ENCODE measurements around the gene ZNF140.

The ZNF140 gene

DNA sequence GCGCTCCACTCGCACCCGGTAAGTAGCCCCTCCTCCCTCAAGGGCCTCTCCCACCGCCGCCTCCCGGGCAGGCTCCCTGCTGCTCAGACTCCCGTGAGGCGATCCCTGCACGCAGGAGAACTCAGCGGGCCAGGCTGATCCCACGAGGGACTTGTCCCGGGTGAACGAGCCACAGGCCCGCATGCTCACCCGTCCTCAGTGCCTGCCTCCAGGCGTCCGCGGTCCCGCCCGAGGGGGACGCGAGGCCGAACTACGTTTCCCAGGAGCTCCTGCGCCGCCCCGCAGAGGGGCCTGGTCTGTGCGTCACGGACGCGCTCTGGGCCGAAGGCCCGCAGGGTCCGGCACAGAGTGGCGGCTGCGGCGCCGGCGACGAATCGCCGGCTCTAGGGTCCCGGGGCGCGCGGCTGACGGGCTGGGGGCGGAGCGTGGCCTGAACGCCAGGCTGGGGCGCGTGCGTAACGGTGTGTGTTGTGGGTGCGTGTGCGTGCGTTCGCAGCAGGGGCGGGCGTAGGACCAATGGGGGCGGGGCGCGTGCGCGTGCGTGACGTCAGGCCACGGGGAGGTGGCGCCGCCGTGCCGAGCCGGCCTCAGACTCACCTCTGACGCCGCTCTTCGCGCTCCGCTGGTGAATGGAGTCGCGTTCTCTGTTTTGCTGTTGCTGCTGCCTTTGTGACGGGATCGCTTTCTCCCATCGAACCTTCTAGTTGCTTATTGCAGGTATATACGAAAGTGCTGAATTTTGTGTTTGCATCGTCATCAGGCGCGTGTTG lies 49.5 kb downstream of the ZNF140 start, which contains the start of the genes ZNF10 and ZNF891:
Gene ZNF10, plus strand, starts transcription at position 590 of the 770 bp plus-strand sequence. CDS start 13,866 bp downstream, outside the sequence.
Gene ZNF891, minus strand, starts transcription at position 237 of the 770 bp plus-strand sequence. CDS start 8,356 bp downstream, outside the sequence.
- Histone ChIP-seq H3K27me3 (replicated peaks; ENCODE audit: control insufficient read depth, insufficient read depth, low read length, poor library complexity, severe bottlenecking) (no peaks in the 10 kb centered on the region), H3K4me1 (ENCODE audit: control insufficient read depth, insufficient read depth, low read length, poor library complexity, severe bottlenecking) (peaks cover 5% of the 10 kb centered on the region), H3K4me3 (ENCODE audit: insufficient read depth, low read depth, low read length, poor library complexity, severe bottlenecking) (peak within 1 kb of the TSS; percentile 67), H3K27ac (ENCODE audit: insufficient read depth, low read length, poor library complexity, severe bottlenecking) (peak within 1 kb of the TSS; percentile 99), H3K9me3 (ENCODE audit: control insufficient read depth, low read length) (peaks cover 47% of the 10 kb centered on the region), H3K36me3 (ENCODE audit: control insufficient read depth, insufficient read depth, low read length) (peaks cover 20% of the 10 kb centered on the region)
- DNase-seq = peak; percentile 90 to 93 (median 91)

DNA sequence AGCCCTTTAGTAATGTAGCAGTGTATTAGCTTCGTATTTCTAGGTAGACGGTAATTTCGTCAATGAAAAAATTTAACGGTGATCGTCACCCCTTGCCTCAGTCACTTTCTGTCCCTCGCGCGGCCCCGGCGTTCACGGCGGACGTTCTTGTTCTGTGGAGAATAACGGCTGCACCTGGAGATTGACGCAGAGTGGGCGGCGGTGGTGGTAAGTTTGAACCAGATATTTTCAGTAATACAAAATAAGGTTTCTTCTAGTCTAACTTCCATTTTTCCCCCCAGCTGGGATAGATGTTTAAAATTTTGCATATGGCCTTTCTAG lies 50.0 kb downstream of the ZNF140 start:
- Histone ChIP-seq H3K4me3 (ENCODE audit: insufficient read depth, low read depth, low read length, poor library complexity, severe bottlenecking) (peak overlapping the region; percentile 67), H3K27me3 (replicated peaks; ENCODE audit: control insufficient read depth, insufficient read depth, low read length, poor library complexity, severe bottlenecking) (no peaks in the 10 kb centered on the region), H3K4me1 (ENCODE audit: control insufficient read depth, insufficient read depth, low read length, poor library complexity, severe bottlenecking) (peaks cover 5% of the 10 kb centered on the region), H3K36me3 (ENCODE audit: control insufficient read depth, insufficient read depth, low read length) (peaks cover 20% of the 10 kb centered on the region), H3K9me3 (ENCODE audit: control insufficient read depth, low read length) (peaks cover 46% of the 10 kb centered on the region), H3K27ac (ENCODE audit: insufficient read depth, low read length, poor library complexity, severe bottlenecking) (peak overlapping the region; percentile 99)
- DNase-seq = no peak

DNA sequence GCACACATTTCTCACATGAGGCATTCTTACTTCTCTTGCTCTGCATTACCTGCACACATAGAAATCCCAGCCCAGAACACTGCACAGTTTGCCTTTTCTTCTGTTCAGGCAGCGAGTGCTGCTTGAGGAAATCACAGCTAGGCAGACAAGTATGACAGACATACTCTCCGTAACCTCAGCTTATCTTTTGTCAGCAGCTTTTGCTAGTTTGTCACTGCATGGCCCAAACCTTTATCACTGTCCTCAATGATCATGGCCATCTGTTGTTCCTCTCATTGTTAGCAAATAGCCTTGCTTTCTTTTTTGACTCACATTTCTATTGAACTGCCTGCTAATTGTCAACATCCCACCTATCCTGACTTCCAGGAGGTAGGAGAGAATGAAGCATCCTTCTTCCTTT lies 55.0 kb downstream of the ZNF140 start:
- H3K4me3 ChIP-seq (ENCODE audit: insufficient read depth, low read depth, low read length, poor library complexity, severe bottlenecking) = no peak overlapping the region
- no peak for DNase-seq
- H3K27me3 ChIP-seq (replicated peaks; ENCODE audit: control insufficient read depth, insufficient read depth, low read length, poor library complexity, severe bottlenecking) = no peaks in the 10 kb centered on the region
- peaks cover 32% of the 10 kb centered on the region for H3K9me3 ChIP-seq (ENCODE audit: control insufficient read depth, low read length)
- peaks cover 2% of the 10 kb centered on the region for H3K4me1 ChIP-seq (ENCODE audit: control insufficient read depth, insufficient read depth, low read length, poor library complexity, severe bottlenecking)
- H3K36me3 ChIP-seq (ENCODE audit: control insufficient read depth, insufficient read depth, low read length) = peaks cover 39% of the 10 kb centered on the region
- H3K27ac ChIP-seq (ENCODE audit: insufficient read depth, low read length, poor library complexity, severe bottlenecking) = no peak overlapping the region

GRCh38 chr12:133145981-133146380 lies 65.3 kb downstream of the ZNF140 start:
- Histone ChIP-seq H3K27ac (ENCODE audit: insufficient read depth, low read length, poor library complexity, severe bottlenecking) (no peak overlapping the region), H3K9me3 (ENCODE audit: control insufficient read depth, low read length) (peaks cover 23% of the 10 kb centered on the region), H3K27me3 (replicated peaks; ENCODE audit: control insufficient read depth, insufficient read depth, low read length, poor library complexity, severe bottlenecking) (no peaks in the 10 kb centered on the region), H3K36me3 (ENCODE audit: control insufficient read depth, insufficient read depth, low read length) (peaks cover 44% of the 10 kb centered on the region), H3K4me3 (ENCODE audit: insufficient read depth, low read depth, low read length, poor library complexity, severe bottlenecking) (no peak overlapping the region), H3K4me1 (ENCODE audit: control insufficient read depth, insufficient read depth, low read length, poor library complexity, severe bottlenecking) (no peaks in the 10 kb centered on the region)
- no peak for DNase-seq

- Histone ChIP-seq H3K27ac (ENCODE audit: insufficient read depth, low read length, poor library complexity, severe bottlenecking) (no peak overlapping the region), H3K36me3 (ENCODE audit: control insufficient read depth, insufficient read depth, low read length) (peaks cover 48% of the 10 kb centered on the region), H3K4me3 (ENCODE audit: insufficient read depth, low read depth, low read length, poor library complexity, severe bottlenecking) (no peak overlapping the region), H3K9me3 (ENCODE audit: control insufficient read depth, low read length) (peaks cover 75% of the 10 kb centered on the region), H3K4me1 (ENCODE audit: control insufficient read depth, insufficient read depth, low read length, poor library complexity, severe bottlenecking) (no peaks in the 10 kb centered on the region), H3K27me3 (replicated peaks; ENCODE audit: control insufficient read depth, insufficient read depth, low read length, poor library complexity, severe bottlenecking) (no peaks in the 10 kb centered on the region)
- DNase-seq = no peak
These were observed 75.5 kb downstream of the ZNF140 start for GRCh38 chr12:133156125-133156690.

Data from effector memory CD4-positive, alpha-beta T cell (primary cell).